Daoy (cell line): ENCODE results near the gene PDGFA. TPM values are rescaled to one million over a fixed set of nuclear protein-coding genes. Genes with fewer than 3 reads are reported as not detected.

Experiments used
- DNase-seq: peaks from one replicate; pipeline ENCODE4 v3.0.0-alpha.2; 2015; ENCODE audit warnings: low read depth
- total RNA-seq: library from RNA; depleted of rRNA; stranded (reverse); fragments of >200 nt; shearing (Covaris generic); gene quantifications from 2 replicates; pipeline ENCODE4 v1.2.3, GENCODE V29; 2014

PDGFA gene
- total RNA-seq, 1 experiment from 2014 or later = 23.1 TPM

DNA sequence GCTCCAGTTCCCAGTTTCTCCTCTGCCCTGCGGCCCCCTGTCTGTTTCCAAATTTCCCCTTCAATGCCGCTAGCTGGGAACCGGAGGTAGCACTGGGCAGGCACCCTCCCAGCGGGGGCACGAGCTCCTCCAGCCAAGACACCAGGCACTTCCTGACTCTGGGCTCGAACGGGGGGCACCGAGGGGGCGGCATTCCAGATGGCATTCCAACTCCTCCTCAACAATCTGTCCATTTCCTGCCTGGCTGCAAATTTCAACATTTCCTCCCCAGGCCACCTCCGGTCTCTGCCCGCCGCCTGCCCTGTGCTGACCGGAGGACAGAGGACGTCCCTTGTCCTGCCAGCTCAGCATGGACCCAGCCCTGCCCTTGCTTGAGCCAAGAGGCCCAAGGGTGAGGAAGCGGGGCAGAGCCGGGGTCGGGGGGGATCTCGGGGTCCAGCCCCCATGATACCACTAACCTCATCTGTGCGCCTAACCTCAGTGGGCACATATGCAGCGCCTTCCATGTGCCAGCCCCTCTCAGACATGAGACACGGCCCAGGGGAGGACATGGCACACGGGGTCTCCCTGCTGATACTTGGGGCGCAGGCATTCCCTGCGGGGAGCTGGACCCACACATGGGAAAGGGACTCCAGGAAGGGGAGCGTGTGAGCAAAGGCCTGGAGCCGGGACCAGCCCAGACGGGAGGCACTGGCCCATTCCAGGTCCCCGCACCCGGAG lies 58.0 kb downstream of the PDGFA start:
- no peak for DNase-seq

DNA sequence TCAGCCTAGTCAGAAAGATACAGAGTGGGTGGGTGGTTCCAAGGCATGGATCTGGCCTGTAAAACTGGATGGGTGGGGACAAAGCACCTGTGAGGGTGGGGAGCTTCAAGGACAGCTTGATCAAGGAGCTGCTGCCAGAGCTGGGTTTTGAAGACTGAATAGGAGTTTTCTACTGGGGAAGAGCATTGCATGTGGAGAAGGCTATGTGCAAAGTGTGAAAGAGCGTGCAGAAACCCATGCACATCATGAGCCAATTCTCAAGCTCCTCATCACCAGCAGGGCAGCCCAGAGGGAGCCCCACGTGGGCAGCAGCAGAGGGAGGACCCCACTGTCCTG lies 58.6 kb downstream of the PDGFA start:
- DNase-seq = no peak

DNA sequence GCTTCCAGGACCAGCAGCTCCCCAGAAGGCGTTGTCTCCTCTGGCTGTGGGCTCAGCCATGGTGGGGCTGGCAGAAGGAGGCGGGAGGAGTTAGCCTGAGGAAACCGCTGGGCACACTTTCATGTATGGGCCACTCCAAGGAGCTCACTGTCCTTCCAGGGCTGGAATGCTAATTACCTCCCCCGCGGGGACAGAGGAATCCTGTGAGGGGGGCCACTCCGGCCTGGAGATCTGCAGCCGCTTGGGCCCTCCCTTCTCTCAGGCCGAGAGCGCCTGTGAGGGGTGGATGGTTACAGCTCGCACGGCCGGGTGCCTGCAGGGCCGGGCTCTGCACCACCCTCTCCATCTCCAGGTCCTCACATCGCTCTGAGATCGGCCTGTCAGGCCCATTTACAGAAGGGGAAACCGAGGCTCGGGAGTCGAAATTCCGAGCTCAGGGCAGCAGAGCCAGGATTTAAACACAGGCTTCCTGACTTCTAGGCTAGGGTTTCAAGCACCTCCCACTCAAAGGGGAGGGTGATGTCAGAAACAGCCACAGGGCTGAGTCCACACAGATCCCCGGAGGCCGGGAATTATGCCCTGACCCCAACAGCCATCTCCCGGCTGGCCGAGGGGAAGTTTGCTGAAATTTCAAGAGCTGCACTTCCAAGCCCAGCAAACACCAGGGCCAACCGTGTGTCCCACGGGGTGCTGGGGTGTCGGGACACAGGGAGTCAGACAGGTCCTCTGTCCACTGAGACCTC lies 59.1 kb downstream of the PDGFA start:
- peak; percentile 48 for DNase-seq

DNA sequence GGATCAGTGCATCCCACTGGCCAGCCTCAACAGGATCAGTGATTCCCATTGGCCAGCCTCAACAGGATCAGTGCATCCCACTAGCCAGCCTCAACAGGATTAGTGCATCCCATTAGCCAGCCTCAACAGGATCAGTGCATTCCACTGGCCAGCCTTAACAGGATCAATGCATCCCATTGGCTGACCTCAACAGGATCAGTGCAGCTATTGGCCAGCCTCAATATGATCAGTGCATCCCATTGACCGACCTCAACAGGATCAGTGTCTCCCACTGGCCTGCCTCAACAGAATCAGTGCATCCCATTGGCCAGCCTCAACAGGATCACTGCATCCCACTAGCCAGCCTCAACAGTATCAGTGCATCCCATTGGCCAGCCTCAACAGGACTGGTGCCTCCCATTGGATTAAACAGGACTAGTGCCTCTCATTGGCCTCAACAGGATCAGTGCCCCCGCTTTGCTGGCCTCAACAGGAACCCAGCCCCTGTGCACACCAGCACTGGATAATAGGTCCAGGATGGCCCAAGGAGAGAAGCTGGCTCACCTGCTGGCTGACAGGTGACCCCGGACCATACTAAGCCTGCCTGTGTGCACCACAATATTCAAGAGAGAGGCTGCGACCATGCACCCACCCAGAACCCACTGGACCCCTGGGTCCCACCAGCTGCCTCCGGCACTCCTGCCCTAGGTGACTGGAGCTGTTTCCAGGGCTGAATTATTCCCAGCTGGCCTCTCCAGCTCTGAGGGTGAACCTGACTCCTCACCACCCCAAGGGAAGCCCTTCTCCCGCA lies 59.9 kb downstream of the PDGFA start:
- no peak for DNase-seq

DNA sequence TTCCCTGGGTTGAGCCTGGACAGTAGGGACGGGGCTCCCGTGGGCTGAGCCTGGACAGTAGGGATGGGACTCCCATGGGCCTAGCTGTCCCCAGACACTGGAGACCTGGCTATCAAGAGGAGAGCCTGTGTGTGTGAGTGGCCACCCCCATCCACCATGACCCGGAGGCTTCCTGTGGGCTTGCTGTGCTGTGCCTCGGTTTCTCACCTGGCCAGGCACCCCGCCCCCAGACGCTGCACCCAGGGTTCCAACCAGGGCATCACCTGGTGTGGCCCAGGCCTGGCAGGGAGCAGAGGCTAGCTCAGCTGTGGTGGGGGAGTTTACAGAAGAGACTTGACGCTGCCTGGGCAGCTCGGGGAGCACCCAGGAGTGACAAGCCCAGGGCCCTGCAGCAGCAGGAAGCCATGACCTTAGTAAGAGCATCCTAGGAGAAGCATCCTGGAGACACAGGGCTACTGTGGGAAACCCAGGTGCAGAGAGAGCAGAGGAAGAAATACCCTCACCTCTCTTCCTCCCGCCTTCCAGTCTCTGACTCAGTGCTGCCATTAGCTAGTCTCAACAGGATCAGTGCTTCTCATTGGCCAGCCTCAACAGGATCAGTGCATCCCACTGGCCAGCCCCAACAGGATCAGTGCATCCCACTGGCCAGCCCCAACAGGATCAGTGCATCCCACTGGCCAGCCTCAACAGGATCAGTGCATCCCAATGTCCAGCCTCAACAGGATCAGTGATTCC lies 61.0 kb downstream of the PDGFA start:
- DNase-seq = no peak

DNA sequence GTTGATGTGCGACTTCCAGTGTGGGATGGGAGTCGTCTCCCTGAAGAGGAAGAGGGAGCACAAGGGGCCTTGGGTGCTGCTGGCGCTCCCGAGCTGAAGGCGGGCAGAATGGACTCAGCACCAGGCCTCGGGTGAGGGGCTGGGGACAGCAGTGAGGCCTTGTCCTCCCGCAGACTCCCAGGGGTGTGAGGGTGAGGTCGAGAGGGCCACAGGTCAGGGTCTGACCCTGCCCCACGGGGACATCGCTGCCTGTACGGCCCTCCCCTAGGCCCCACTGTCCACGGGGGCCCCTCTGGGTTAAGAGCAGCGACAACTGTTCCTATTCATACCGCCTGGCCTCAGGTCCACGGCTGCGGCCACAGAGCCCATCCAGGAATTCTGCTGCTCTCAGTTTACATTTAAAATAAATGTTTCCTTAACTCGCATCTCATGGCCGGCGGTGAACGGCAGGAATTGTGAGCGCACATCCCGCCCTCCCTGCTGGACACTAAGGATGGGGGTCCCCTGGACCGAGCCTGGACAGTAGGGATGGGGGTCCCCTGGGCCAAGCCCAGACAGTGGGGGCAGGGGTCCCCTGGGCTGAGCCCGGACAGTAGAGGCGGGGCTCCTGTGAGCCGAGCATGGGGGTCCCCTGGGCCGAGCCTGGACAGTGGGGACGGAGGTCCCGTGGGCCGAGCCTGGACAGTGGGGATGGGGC lies 61.7 kb downstream of the PDGFA start:
- no peak for DNase-seq

DNA sequence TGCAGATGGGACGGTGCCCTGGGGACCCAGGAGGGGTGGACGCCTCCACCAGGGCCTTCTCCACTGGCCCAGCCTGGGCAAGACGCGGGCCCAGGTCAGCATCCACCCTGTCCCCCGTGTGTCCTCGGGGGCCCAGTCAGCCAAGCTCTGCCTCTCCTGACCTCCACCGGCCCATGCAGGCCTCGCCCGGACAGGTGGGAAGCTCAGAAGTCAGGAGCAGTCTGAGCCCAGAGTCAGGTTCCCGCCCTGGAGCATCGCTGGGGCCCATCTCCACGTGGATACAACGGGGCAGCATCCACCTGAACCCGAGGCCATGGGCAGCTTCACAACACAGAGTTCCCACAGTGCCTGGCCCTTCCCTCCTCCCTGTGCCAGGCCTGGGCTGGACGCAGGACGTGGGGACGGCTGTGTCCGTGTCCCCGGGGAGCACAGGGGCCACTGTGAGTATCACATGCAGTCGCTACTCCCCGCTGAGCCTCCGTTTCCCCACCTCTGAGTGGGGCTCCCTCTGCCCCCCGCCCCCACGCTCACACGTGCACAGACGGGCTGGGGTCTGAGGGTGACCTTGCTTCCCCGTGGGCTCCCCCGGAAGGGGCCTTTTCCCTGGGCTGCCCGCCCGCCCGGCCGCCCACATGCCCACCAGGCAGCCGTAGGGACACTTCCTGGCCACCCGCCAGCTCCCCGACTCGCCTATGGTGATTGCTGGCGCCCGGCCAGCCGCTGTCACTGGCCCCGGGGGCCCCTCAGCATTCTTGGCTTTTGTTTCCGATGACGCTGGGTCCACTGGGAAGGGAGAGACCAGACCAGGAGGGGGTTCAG lies 64.3 kb downstream of the PDGFA start:
- peak; percentile 85 for DNase-seq

DNA sequence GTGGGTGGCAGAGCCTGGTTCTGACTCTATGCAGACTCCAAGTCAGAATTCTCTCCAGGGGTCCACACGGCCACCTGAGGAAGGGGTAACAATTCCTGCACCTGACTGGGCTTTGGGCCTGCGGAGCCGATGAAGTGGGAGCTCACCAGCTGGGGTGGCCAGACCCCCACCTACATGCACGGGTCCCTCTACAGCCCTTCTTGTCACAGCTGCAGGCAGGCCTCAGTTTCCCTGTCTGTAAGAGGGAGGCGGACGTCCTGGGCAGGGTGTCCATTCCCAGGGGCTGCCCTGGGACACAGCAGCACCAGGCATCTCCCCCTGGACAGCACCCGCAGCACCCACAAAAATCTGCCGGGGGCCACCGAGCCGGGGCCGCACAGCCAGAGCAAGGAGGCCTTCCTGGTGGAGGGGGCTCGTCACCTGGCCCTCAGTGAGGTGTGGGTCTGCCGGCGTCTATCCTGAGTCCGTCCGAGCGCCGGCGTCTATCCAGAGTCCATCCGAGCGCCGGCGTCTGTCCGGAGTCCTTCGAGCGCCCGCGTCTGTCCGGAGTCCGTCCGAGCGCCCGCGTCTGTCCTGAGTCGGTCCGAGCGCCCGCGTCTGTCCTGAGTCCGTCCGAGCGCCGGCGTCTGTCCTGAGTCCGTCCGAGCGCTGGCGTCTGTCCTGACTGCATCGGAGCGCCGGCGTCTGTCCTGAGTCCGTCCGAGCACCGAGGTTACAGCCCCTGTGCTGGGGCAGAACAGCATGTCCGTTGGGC lies 65.1 kb downstream of the PDGFA start:
- no peak for DNase-seq

DNA sequence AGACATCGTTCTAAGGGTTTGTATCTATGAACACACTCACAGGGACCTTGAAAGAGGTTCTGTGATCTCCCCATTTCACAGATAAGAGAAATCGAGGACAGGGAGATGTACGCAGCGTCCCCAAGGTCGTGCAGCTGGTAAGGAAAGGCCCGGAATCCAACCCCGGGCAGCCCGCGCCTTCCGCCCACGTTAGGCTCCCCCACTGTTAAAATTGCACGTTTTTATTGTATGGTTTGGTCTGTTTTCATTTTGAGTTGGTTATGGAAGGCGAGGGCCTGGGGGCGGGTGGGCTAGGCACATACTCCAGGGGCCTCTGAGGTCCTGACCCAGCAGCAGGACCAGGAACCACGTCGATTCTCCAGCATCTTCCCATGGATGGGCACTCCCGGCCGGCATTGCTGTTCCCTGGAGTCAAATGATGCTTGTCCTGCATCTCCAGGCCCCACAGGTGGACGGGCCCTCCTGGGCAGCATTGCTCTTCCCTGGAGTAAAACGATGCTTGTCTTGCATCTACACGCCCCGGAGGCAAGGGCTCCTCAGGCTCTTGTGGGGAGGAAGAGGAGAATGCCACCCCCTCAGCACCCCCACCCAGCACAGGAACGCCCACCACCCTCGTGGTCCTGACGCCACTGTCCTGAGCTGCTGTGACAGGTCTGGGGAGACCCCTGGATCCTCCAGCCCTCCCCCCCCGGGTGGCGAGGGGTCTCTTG lies 65.9 kb downstream of the PDGFA start:
- no peak for DNase-seq

DNA sequence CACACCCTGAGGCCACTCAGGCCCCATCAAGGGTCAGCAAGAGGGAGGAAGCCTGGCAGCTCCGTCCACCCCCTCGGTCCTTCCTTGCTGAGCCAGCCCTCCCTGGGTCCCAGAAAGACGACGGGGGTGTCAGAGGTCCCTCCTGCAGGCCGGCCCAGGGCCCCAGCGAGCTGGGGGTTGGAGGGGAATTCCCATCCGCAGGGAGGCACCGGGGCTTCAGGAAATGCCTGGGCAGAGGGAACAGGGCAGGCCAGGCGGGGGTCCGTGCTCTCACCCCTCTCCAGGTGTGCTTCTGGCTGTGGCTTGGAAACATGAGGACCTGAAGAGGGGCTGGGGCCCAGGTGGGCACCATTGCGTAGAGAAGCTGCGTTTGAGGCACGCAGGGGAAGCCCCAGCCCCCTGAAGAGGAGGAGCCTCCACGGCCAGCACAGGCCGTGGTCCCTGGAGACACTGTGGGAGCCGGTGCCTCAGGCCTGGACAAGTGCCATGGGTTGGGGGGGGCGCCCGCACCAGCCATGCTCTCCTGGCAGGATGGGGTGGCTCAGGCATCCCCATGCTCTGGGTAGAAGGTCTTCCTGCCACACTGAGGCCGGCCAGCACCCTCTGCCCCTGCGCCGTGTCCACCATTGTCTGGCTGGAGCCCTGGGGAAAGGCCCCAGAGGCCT lies 66.7 kb downstream of the PDGFA start:
- peak; percentile 57 for DNase-seq

DNA sequence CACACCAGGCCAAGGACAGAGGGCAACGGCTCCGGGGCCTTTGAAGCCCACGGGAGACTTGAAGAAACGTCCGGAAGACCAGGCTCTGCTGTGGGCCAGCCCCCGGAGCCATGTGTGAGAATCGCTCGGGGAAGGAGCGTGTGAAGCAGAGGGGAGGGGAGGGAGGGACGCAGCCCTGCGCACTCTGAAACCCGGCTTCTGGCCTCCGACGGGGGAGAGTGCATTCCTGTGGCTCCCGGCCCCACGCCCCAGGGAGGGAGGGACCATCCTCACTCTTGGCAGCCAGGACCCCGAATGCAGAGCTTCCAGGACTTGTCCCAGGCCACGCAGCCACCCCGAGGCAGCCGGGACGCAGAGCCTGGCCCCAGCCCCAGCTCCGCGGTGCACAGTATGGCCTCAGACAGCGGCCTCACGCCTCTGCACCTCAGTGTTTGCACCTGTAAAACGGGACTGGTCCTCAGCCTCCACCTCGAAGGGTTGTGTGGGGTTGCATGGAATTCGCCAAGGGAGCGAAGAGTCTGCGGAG lies 67.4 kb downstream of the PDGFA start:
- DNase-seq = no peak

DNA sequence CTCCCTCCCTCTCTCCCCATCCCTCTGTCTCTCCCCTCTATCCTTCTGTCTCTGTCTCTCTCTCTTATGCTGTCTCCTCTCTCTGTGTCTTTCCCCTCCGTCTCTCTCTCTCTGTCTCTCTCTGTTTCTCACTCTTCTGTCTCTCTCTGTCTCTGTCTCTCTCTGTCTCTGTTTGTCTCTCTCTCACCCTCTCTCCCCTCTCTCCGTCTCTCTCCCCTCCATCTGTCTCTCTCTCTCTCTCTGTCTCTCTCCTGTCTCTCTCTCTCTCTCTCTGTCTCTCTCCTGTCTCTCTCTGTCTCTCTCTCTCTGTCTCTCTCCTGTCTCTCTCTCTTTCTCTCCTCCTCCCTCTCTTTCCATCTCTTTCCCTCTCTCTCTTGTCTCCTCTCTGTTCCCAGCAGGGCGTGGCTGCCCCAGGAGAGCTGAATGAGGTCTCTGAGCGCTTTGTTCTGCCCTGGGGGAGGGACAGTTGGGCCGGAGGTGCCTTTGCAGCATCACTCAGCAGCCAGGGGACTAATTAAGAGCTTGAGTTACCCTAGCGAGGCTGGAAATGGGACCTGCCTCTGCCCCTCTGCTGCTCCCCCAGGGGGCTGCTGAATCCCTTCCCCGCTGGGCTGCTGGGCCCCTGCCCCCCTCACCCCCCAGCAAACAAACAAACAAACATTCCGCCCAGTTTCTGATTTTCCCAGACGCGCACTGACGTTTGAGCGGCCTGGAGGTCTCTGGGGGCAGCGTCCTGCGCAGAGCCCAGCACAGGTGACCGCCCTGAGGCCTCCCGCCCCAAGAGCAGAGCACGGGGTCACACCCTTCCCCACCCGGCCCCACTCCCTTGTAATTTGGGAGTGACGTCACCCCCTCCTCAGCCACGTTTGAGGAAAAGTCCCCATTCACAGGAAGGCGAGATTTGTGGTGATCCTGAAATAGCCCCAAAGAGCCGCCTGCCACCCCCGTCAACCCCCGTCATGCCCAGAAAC lies 68.1 kb downstream of the PDGFA start:
- no peak for DNase-seq

DNA sequence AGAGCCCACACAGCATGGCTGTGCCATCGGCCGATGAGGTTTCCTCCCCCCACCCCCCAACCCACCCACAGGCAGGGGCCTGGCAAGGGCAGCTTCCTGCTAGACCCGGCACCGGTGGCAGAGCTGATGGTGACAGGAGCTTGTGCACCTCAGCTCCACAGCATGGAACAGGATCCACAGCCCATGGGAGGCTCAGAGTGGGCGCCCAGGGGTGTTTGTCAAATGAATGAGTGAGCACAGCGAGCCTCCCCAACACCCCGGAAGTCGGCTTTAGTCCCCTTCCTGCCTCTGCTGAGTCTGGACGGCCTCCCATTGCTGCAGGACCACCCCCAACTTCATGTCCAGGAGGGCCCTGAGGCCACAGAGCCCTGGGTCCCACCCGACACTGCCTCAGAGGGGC lies 68.9 kb downstream of the PDGFA start:
- no peak for DNase-seq

DNA sequence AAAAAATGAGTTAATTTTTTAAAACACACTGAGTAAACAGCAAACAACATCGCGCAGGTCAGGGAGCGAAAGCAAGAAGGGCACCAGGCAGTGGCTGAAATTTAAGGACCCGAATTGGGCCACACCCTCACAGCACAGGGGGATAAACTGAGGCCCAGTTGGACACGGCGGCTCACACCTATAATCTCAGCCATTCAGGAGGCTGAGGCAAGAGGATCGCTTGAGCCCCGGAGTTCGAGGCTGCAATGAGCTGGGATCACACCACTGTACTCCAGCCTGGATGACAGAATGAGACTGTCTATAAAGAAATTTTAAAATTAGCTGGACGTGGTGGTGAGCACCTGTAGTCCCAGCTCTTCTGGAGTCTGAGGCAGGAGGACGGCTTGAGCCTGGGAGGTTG lies 69.6 kb downstream of the PDGFA start:
- DNase-seq = no peak

DNA sequence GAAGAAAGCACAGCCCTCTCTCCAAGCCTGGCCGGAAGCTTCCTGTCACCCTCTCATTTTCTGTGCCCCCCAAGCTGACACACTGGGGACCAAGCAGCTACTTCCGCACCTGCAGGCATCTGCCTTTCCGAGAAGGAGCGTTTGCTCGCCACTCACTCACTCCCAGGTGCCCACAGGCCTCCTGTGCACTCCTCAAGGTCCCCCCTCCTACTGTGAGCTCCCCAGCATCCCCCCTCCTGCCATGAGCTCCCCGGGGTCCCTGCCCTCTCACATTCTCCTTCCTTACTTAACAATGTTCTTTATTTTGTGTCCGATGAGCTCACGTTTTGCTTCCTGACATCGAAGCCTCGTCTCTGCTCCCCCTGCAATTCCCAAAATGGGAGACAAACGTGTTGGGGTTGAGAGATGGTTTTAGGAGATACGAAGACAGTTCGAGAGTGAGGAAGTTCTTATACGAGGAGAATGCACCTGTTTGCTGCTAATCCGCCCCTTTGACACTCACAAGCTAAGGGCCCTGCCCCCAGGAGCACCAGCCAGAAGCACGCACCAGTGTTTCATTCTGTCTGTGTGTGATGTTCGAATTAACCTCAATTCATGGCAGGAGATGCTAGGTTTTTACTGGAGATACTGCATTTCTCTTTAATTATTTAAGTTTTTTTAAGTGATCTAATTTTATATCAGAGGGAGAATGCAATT lies 70.2 kb downstream of the PDGFA start:
- no peak for DNase-seq

DNA sequence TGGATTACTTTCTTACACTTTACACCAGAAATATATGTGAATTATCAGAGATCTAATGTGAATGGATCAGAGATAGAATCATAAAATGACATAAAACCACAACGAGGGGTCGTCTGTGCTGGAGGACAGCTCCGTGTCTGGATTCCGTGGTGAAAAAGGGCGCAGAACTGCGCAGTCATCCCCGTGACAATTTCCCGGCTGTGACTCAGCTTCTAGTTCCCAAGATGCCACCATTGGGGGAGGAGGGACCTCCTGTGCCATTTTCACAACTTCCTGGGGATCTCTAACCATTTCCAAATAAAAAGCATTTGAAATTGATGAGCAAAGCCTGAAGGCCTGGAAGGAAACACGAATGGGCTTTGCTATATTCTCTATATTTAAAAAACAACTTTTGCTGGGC lies 72.1 kb downstream of the PDGFA start:
- no peak for DNase-seq
